B cell (primary cell): ENCODE results near the gene TMCC3. TPM values are rescaled to one million over a fixed set of nuclear protein-coding genes. Genes with fewer than 3 reads are reported as not detected.

Experiments used
- ATAC-seq: fragments of 200-7000 bp; cut with Tn5 transposase; one replicate; pipeline ENCODE4 v1.10.0; 2021; ENCODE audit warnings: low read depth, mild to moderate bottlenecking, moderate number of reproducible peaks, moderate library complexity
- CTCF ChIA-PET: fragments of 350-600 bp; sonication (Branson Sonifier 250); formaldehyde crosslinking; loops from one replicate; lab custom pipeline; 2021; ENCODE audit warnings: antibody characterized with exemption, inconsistent platforms; lab: Charles Lee
- POLR2A ChIA-PET: fragments of 350-600 bp; sonication (Branson Sonifier 250); formaldehyde crosslinking; loops from one replicate; lab custom pipeline; 2021; ENCODE audit warnings: antibody characterized with exemption; lab: Charles Lee
- DNase-seq: peaks from one replicate; pipeline ENCODE4 v3.0.0; 2013
- H2AFZ ChIP-seq: 2 replicates; pipeline ENCODE4 v1.6.1; 2012; ENCODE audit warnings: mild to moderate bottlenecking, low read depth, low read length; ENCODE audit not compliant: insufficient read depth, poor library complexity, severe bottlenecking
- H3K27ac ChIP-seq, 2 donors: 1 replicate in 1 of 2; 2 replicates in 1 of 2; pipeline ENCODE4 v1.5.1; 2012 to 2013; ENCODE audit warnings: low read length in 2 of 2, mild to moderate bottlenecking in 2 of 2, moderate library complexity in 1 of 2
- H3K27me3 ChIP-seq, 4 experiments: fragments of 200-600 bp in 1 of 4; sonication (generic) in 1 of 4; replicated peaks in 1 of 4; 1 replicate in 2 of 4; 2 replicates in 2 of 4; pipeline versions ENCODE4 v1.6.1 to v1.7.0; 2013 to 2016; ENCODE audit warnings: low read length in 3 of 4, mild to moderate bottlenecking in 2 of 4, mixed read lengths in 1 of 4, moderate library complexity in 1 of 4; ENCODE audit not compliant: insufficient read depth in 4 of 4, control insufficient read depth in 3 of 4; ENCODE audit errors: control extremely low read depth in 1 of 4
- H3K36me3 ChIP-seq, 2 experiments: replicated peaks in 1 of 2; 1 replicate in 1 of 2; 2 replicates in 1 of 2; pipeline versions ENCODE4 v1.6.1 to v1.7.1; 2013; ENCODE audit warnings: low read length in 1 of 2; ENCODE audit not compliant: insufficient read depth in 2 of 2, control insufficient read depth in 1 of 2; ENCODE audit errors: control extremely low read depth in 1 of 2, extremely low read depth in 1 of 2
- H3K4me1 ChIP-seq, 2 donors: fragments of 200-600 bp in 1 of 2; sonication (generic) in 1 of 2; 1 replicate in 1 of 2; 2 replicates in 1 of 2; pipeline versions ENCODE4 v1.5.1 to v1.6.1; 2013 to 2017; ENCODE audit warnings: low read length in 2 of 2; ENCODE audit not compliant: control insufficient read depth in 2 of 2, insufficient read depth in 2 of 2
- H3K4me2 ChIP-seq: replicated peaks from 2 replicates; pipeline ENCODE3; 2012; ENCODE audit warnings: mild to moderate bottlenecking, low read depth, low read length; ENCODE audit not compliant: poor library complexity, severe bottlenecking
- H3K4me3 ChIP-seq, 5 experiments: fragments of 200-600 bp in 1 of 5; sonication (generic) in 1 of 5; 1 replicate in 3 of 5; 2 replicates in 2 of 5; pipeline versions ENCODE4 v1.5.1 to v1.7.0; 2011 to 2016; ENCODE audit warnings: low read length in 4 of 5, mild to moderate bottlenecking in 4 of 5, low read depth in 2 of 5, control low read depth in 1 of 5, moderate library complexity in 1 of 5; ENCODE audit not compliant: insufficient read depth in 1 of 5; ENCODE audit errors: control extremely low read depth in 1 of 5, extremely low read depth in 1 of 5
- H3K79me2 ChIP-seq: fragments of 200-600 bp; sonication (generic); one replicate; pipeline ENCODE4 v1.6.0; 2016; ENCODE audit warnings: low read length; ENCODE audit not compliant: control insufficient read depth, insufficient read depth
- H3K9ac ChIP-seq: fragments of 200-600 bp; sonication (generic); 2 replicates; pipeline ENCODE4 v1.6.1; 2017; ENCODE audit warnings: mild to moderate bottlenecking, low read length, moderate library complexity
- H3K9me3 ChIP-seq, 3 donors: one replicate each; pipeline versions ENCODE4 v1.6.1 to v1.7.1; 2013; ENCODE audit warnings: low read length in 2 of 3; ENCODE audit not compliant: control insufficient read depth in 2 of 3, insufficient read depth in 1 of 3; ENCODE audit errors: control extremely low read depth in 1 of 3
- H4K20me1 ChIP-seq: 2 replicates; pipeline ENCODE4 v1.6.0; 2012; ENCODE audit warnings: mild to moderate bottlenecking, low read length; ENCODE audit not compliant: insufficient read depth, control insufficient read depth, poor library complexity, severe bottlenecking
- H3K27ac Mint-ChIP-seq: one replicate; pipeline ENCODE4 v1.8.0; 2021; ENCODE audit warnings: mixed read lengths
- H3K27me3 Mint-ChIP-seq: one replicate; pipeline ENCODE4 v1.8.0; 2021; ENCODE audit warnings: mixed read lengths
- H3K4me1 Mint-ChIP-seq: one replicate; pipeline ENCODE4 v1.8.0; 2021; ENCODE audit warnings: mixed read lengths
- H3K4me3 Mint-ChIP-seq: one replicate; pipeline ENCODE4 v1.8.0; 2021; ENCODE audit warnings: mixed read lengths
- H3K9me3 Mint-ChIP-seq: one replicate; pipeline ENCODE4 v1.8.0; 2022; ENCODE audit warnings: mixed read lengths; ENCODE audit not compliant: insufficient read depth
- CTCF ChIP-seq: fragments of 200-600 bp; IDR thresholded peaks from one replicate; pipeline ENCODE4 v1.8.0; 2022; ENCODE audit warnings: antibody characterized with exemption, mild to moderate bottlenecking
- EZH2 ChIP-seq: IDR thresholded peaks from 2 replicates; pipeline ENCODE4 v1.6.1; 2012; ENCODE audit warnings: borderline replicate concordance, low read depth, mild to moderate bottlenecking, moderate library complexity, low read length; ENCODE audit not compliant: insufficient read depth, poor library complexity, severe bottlenecking
- WGBS: methylation state at CpG from one replicate; pipeline ENCODE4 v1.1.5; 2013; ENCODE audit warnings: missing lambda C conversion rate; ENCODE audit not compliant: insufficient coverage; 5-methylcytosine and 5-hydroxymethylcytosine counted together
- intact Hi-C: fragments of 100-400 bp; cut with micrococcal nuclease; formaldehyde crosslinking; loops from one replicate; pipeline ENCODE4 v1.10.0; 2022
- polyA plus RNA-seq: library from polyadenylated mRNA; depleted of rRNA; stranded (reverse); fragments of >200 nt; gene quantifications from 2 replicates; pipeline ENCODE4 v1.2.3, GENCODE V29; 2012
- total RNA-seq, 2 donors: library from RNA; stranded (reverse); fragments of 120-200 nt in 1 of 2; gene quantifications; 1 replicate in 1 of 2; 2 replicates in 1 of 2; pipeline versions ENCODE4 v1.2.3 to v1.2.4, GENCODE V29; 2013 to 2022

The TMCC3 gene
- total and polyA plus RNA-seq, 2 donors (not counting 1 experiment from before 2014, with no cell fraction given), result 4.5 to 8.8 TPM

- H3K4me1 Mint-ChIP-seq, result peaks cover 21% of the 10 kb centered on the region
- no peaks in the 10 kb centered on the region for H3K36me3 ChIP-seq
- H2AFZ ChIP-seq, result no peak overlapping the region
- peaks cover 0 to 4% (median 0%) of the 10 kb centered on the region in 4 experiments for H3K27me3 ChIP-seq
- no CpG with 5 or more reads among the region's 2 CpGs for WGBS
- TF ChIP-seq CTCF, result no peak
- TF ChIP-seq EZH2, result no peak
- no peak overlapping the region for H3K9ac ChIP-seq
- POLR2A ChIA-PET, result no interaction called here
- no peaks in the 10 kb centered on the region for H3K9me3 Mint-ChIP-seq
- no peak overlapping the region for H3K27ac ChIP-seq
- no peak overlapping the region for H3K4me2 ChIP-seq
- CTCF ChIA-PET, result no interaction called here
- ATAC-seq (no peak), DNase-seq (no peak)
- H3K9me3 ChIP-seq, result peaks cover 0 to 1% (median 0%) of the 10 kb centered on the region in 3 donors
- no peaks in the 10 kb centered on the region for H3K79me2 ChIP-seq
- no peak overlapping the region for H3K27ac Mint-ChIP-seq
- H3K4me3 Mint-ChIP-seq, result no peak overlapping the region
- H3K4me1 ChIP-seq, result peaks cover 0 to 21% of the 10 kb centered on the region in 2 donors
- H4K20me1 ChIP-seq, result no peaks in the 10 kb centered on the region
- intact Hi-C loops, result no loop called here
- no peak overlapping the region for H3K4me3 ChIP-seq
- H3K27me3 Mint-ChIP-seq, result peaks cover 18% of the 10 kb centered on the region
Observed at GRCh38 chr12:94558612-94559011, 91.7 kb downstream of the TMCC3 start.

- no peak for DNase-seq
- Histone ChIP-seq H3K27me3 (peaks cover 0 to 4% (median 0%) of the 10 kb centered on the region in 4 experiments), H4K20me1 (no peaks in the 10 kb centered on the region), H3K36me3 (no peaks in the 10 kb centered on the region), H3K4me2 (no peak overlapping the region), H3K4me3 (no peak overlapping the region), H3K79me2 (no peaks in the 10 kb centered on the region), H3K27ac (no peak overlapping the region), H3K4me1 (peaks cover 0 to 21% of the 10 kb centered on the region in 2 donors), H3K9me3 (peaks cover 0 to 1% (median 0%) of the 10 kb centered on the region in 3 donors), H2AFZ (no peak overlapping the region), H3K9ac (no peak overlapping the region)
- no peak overlapping the region for H3K4me3 Mint-ChIP-seq
- H3K27ac Mint-ChIP-seq, result no peak overlapping the region
- H3K4me1 Mint-ChIP-seq, result peaks cover 21% of the 10 kb centered on the region
- peaks cover 18% of the 10 kb centered on the region for H3K27me3 Mint-ChIP-seq
- no peaks in the 10 kb centered on the region for H3K9me3 Mint-ChIP-seq
- no CpG with 5 or more reads among the region's 1 CpG for WGBS
- intact Hi-C loops, result no loop called here
- POLR2A ChIA-PET, result no interaction called here
- CTCF ChIA-PET, result no interaction called here
- no peak for ATAC-seq
- TF ChIP-seq CTCF (no peak), EZH2 (no peak)
Observed at GRCh38 chr12:94557746-94558295, 92.5 kb downstream of the TMCC3 start.
